Hypothalamus (tissue), 51 donors: ENCODE measurements around the gene SRCIN1.
"Not testable (repeated sequence)": the region's sequence is repeated elsewhere in the genome, so short reads cannot be mapped to it uniquely, and the experiment has no call there.

Source experiments
- DNase-seq, 51 donors: peaks; one replicate each; lab custom pipeline; 2025; lab: John Stamatoyannopoulos, UW

Gene SRCIN1

DNA sequence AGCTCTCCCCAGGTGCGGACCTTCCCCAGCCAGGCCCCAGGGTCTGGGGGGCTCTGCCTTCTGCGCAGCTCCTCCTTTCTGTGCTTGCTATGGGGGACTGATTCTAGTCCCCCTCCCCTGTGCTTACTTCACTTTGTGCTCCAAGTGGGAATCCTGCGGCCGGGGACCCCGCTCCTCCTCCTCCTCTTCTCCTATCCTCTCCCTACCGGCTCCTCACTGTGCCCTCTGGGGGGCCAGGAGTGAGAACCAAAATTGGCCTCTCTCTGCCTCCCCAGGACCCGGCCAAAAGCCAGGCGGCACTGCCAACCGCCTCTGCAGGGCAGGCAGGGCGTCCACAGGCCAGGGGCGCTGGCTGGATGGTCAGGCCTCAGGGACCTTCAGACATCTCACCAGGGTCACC, 74.0 kb downstream of the SRCIN1 start:
- DNase-seq = not testable (repeated sequence)

DNA sequence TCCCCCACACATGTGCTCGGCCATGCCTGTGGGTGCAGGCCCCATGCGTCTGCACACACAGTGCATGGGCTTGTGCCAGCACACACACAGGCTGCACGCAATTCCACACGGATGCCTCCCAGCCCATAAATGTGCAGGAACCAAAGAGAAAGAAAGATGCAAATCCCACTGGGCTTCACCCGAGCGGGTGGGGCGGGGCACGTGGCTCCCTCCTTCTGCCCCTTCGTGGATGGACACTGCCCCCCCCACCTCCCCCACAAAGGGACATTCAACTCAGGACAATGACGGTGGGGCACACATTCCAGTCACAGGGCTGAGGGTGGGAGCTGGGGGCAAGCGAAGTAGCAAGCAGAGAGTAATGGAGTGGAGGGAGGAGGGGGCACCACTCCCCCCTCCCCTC, 74.9 kb downstream of the SRCIN1 start:
- peak in 4 of 51 donors; percentile 11 to 26 (median 18) for DNase-seq

- DNase-seq = not testable (repeated sequence)
Measured at GRCh38 chr17:38528141-38528540, 77.6 kb downstream of the SRCIN1 start.

- DNase-seq = not testable (repeated sequence)
Measured at GRCh38 chr17:38526526-38526925, 79.2 kb downstream of the SRCIN1 start.

GRCh38 chr17:38512473-38513058, 93.2 kb downstream of the SRCIN1 start:
- no peak for DNase-seq

DNA sequence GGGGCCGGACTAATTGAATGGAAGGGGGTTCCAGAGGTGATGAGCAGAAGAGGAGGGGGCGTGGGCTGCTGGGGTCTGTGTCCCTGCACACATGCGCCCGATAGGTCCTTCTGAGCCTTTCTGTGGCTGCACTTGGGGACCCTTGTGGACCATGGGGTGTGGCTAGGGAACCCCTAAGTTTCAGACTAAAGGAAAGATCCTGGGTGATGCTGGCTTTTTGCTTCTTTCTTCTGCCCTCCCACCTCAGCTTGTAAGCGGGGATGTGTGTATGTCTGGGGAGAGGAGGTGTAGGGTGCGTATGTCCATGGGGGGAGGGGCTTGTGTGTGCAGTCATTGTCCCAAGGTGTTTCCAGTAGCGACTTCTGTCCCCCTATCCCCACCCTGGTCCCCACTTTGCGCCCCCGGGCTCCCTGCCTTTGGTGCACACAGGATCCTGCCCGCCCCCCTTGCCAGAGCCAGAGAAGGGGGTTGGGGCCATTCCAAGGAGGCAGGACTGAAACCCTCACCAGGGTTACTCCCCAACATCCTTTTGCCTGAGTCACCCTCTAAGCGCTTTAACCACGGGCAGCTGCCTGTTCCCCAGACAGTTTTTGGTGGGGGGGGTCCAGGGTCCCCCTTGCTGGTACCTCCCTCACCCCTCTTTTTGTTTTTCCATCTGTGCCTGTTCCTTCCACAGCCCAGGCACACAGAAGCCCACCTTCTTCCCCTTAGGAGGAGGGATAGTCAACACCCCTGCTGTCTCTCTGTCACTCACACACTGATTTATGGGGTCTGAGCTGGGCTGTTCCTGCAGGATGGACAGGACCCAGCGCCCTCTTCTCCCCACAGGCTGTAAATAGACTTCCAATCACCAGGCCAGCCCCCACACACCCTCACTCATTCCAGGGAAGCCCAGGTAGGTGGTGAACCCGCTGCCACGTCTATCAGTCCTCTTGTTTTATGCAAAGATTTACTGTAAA, 94.3 kb downstream of the SRCIN1 start:
- DNase-seq = no peak

GRCh38 chr17:38510421-38511149, 95.2 kb downstream of the SRCIN1 start:
- DNase-seq = peak in 5 of 51 donors; percentile 30 to 61 (median 44)

GRCh38 chr17:38509772-38510420, 95.9 kb downstream of the SRCIN1 start:
- DNase-seq = peak in 5 of 51 donors; percentile 30 to 63 (median 56)

- peak in 45 of 51 donors; percentile 22 to 82 (median 56) for DNase-seq
Measured at GRCh38 chr17:38508954-38509771, 96.6 kb downstream of the SRCIN1 start.

DNA sequence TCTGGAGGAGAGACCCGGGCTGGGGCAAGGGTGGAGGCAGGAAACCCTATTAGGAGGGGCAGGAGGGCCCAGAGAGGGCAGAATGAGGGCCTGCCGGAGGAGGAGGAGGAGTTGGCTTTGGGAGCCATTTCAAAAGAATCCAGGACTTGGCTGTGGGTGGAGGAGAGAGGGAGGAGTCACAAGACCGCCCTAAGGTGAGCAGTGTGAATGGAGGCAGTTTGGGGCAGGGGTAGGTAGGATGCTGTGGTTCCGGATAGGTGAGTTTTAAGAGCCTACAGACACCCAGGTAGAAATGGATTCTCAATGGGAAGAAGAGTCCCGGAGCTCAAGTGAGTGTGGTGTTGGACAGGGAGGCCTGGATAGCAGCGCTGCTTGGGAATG, 97.2 kb downstream of the SRCIN1 start:
- DNase-seq = no peak

DNA sequence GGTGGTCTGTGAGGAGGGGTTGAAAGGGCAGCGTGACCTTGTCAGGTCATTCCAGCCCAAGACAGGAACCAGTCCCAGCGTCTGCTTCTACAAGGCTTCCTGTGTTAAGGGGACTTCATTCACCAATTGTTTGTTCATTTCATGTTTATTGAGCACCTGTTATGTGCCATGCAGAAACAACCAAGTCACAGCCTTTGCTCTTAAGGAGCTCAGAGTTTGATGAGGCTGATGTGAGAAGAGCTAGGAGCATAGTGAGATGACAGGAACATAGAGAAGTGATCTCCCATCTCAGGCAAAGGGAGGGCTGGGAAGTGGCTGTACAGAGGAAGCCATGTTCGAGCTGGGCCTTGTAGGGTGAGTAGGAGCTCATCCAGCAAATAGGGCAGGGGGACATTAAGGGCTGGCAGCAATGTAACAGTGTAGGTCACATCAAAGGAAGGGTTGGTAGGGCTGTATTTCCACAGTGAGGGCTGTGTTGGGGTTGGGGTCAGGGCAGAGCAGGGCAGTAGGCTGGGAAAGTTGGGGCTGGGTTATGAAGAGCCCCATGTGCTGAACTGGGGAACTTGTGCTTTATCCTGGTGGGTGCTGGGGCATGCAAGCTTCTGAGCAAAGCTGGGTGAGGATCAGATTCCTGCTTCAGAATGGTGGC, 97.7 kb downstream of the SRCIN1 start:
- DNase-seq = no peak

GRCh38 chr17:38507436-38507835, 98.3 kb downstream of the SRCIN1 start:
- DNase-seq = no peak

DNA sequence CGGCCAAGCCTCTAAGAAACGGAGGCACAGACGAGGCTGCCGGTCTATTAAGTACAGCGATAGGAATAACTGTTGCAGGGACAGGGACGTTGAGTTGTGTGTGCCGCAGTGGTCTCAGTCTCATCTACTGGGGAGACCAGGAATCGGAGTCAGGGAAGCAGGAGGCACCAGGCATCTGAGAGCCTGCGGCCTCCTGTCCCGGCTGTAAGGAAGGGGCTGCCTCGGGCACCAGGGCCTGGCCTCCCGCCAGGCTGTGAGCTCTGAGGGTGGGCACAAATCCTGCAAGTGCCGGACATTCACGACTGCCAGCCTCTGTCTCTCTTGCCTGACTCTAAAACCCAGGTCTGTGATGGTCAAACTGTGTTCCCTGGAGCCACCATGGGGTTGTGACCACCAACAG, 101.5 kb downstream of the SRCIN1 start:
- no peak for DNase-seq

GRCh38 chr17:38503286-38503913, 102.4 kb downstream of the SRCIN1 start:
- not testable (repeated sequence) for DNase-seq

GRCh38 chr17:38501718-38502117, 104.0 kb downstream of the SRCIN1 start:
- DNase-seq = not testable (repeated sequence)

DNA sequence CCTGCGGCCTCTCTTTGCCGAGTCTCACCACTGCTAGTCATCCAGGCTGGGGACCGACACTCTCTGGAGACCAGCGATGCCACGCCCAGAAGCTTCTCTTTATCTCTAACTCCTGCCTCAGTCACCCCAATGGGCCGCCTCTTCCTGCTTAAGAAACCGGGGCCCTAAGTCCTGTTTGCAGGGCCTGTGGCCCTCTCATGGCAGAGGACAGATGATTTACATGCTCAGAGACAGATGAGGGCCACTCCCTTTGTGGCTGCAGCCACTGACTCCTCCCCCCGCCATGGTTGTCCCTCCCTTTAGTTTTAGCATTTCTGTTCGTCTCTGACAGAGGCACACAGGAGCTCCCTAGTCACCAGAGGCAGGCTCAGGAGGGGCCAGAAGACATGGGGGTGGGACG, 106.5 kb downstream of the SRCIN1 start:
- not testable (repeated sequence) for DNase-seq

DNA sequence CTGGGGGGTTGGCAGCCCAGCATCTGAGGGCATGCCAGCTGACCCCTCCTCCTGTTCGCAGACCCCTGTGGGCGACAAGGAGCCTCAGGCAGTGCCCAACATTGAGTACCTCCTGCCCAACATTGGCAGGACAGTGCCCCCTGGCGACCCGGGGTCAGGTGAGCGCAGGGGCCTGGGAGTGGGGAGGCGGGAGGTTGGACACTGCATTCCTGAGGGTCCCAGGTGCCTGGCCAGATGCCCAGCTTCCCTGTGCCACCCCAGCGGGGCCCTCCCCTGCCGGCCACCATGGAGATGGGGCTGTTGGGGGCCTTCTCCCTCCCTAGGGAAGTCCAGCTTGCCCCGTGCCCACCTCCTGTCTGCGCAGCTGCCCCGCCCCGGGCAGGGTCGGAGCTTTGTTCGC, 107.4 kb downstream of the SRCIN1 start:
- no peak for DNase-seq

GRCh38 chr17:38497656-38498055, 108.1 kb downstream of the SRCIN1 start:
- not testable (repeated sequence) for DNase-seq

DNA sequence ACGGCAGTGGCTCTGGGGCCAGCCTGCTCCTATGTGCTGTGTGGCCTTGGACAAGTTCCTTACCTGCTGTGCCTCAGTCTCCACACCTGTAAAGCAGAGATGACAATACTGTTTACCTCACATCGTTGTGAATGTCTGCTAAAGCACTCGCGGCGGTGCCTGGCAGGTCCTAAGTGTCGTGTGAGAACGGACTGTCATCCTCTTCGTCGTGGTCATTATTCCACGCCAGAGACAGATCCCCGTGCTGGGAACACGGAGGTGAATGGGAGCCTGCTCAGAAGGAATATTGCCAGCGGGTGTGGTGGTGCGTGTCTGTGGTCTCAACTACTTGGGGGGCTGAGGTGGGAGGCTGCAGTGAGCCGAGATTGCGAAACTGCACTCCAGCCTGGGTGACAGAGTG, 111.6 kb downstream of the SRCIN1 start:
- not testable (repeated sequence) for DNase-seq
